Occipital lobe (tissue), 2 donors: Measurements from ENCODE around the gene WIPF3. TPM values are rescaled to one million over a fixed set of nuclear protein-coding genes. Genes with fewer than 3 reads are reported as not detected.

Source experiments
- DNase-seq: peaks from one replicate; lab custom pipeline; 2025; lab: John Stamatoyannopoulos, UW
- total RNA-seq: library from RNA; depleted of rRNA; stranded (reverse); fragments of >200 nt; gene quantifications from one replicate; pipeline ENCODE4 v1.2.3, GENCODE V29; 2014

The WIPF3 gene
- total RNA-seq, 1 donor from 2014 or later: 5.6 TPM

DNA sequence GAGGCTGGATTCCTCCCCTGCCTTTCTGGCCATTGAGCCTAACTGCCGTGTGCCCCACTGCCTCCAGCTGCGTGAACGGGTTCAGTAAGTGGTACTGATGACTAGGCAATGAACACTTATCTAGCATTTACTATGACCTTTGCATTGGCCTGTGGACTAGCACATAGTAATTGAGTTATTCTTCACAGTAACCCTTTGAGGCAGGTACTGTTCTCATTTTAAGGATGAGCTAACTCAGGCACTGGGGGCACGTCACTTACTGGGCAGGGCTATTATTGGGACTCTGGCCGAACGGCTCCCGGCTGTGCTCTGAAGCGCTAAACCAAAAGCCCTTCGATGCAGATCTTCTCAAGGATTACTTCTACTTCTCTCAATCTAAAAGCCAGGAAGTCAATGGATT lies 38.3 kb downstream of the WIPF3 start:
- DNase-seq: no peak

DNA sequence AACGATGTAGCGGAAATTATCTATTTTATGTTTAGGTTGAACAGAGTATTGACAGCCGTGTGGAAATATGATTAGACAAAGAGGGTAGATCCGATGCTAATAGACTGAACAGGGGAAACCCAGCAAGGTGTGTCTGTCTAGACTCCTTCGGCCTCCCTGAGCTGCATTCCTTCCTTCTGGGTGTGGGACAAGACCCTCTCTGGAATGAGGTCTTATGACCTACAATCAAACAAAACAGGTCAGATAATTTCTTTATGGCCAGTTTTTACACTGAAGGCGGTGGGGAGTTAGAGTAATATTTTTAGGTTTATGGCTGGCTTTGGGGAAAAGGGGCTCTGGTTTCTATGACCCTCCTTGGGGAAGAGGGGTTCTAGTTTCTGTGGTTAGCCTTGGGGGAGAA lies 41.2 kb downstream of the WIPF3 start:
- no peak for DNase-seq

DNA sequence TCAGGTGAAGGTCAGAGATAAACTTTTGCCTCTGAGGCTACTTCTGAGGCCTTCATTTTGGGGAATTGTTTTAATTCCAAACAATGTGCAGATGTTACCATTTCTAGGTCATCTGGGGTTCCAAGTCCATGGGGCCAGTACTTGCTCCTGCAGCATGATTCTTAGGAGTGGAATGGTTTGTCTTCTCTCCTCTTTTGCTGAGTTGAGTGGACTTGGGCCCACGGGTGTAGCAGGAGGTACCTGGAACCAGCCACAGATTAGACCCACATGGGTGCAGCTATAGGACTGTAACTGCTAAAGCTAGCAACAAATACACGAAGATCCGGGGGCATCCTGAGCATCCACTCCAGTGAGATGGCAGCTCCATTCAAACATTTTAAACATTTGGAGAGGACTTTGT lies 41.6 kb downstream of the WIPF3 start:
- DNase-seq: no peak

- DNase-seq: no peak
Measured at GRCh38 chr7:29848941-29849340, 42.6 kb downstream of the WIPF3 start.

GRCh38 chr7:29851487-29851886 lies 45.2 kb downstream of the WIPF3 start:
- DNase-seq: no peak

- no peak for DNase-seq
Measured at GRCh38 chr7:29852457-29852856, 46.1 kb downstream of the WIPF3 start.

GRCh38 chr7:29853072-29853471 lies 46.8 kb downstream of the WIPF3 start:
- DNase-seq: no peak

- no peak for DNase-seq
Measured at GRCh38 chr7:29853789-29854188, 47.5 kb downstream of the WIPF3 start.

DNA sequence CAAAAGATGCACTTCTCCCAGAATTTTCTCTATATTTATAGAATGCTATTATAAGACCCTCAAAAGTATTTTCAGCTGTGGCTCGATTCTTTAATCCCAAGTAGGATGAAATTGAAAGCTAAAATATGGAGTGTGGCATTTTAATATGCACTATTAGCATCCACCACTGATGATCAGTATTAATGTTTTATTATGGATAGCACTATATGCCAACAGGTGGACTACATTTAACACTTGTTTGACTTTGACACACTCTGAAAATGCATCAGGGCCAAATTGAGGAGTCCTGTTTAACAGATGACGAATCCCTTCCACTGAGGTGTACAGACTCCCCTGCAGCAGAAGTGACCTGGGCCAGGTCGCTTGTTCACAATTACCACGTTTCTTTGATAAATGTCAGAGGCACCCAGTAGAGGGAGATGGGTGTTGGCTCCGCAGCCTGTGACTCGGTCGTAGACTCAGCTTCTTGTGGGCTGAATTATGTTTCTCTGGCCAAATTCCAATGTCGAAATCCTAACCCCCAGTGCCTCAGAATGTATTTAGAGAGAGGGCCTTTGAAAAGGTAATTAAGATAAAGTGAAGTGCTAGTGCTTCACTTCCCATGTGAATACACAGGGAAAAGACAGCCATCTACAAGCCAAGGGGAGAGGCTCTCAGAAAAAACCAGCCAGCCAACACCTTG lies 48.1 kb downstream of the WIPF3 start:
- no peak for DNase-seq

GRCh38 chr7:29857654-29858053 lies 51.3 kb downstream of the WIPF3 start:
- no peak for DNase-seq

DNA sequence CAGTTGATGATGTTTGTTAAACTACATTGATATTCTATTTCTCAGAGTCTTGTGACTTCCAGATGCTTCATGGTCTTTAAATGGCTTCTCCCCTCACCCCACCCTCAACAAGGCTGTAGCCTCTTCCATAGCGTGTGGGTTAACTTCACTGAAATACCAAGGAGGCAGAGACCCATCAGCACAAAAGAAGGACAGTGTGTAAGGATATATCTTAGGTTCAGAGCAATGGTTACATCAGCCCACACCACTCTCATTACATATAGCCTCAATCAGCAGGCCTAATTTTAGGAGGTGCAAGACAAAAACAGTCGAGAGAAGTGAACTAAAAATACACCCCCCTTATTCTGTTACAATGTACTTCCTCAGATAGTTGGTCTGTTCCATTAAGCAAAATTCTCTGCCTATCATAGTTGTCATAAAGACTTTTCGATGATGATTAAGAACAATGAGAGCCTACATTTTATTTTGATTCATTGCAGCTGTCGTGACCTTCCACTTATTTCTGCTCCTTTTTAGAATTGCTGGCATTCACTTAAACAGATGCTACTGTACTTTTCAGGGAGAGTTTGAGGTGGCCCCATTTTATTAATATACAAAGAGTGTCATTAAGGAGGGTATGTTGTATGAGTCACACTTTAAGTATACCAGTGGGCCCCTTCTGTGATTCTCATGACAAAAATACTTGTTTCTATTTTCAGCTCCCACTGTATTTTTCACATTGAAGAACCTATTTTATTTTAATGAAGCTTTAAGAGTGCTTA lies 52.1 kb downstream of the WIPF3 start:
- no peak for DNase-seq

GRCh38 chr7:29859104-29859503 lies 52.8 kb downstream of the WIPF3 start:
- DNase-seq: no peak

DNA sequence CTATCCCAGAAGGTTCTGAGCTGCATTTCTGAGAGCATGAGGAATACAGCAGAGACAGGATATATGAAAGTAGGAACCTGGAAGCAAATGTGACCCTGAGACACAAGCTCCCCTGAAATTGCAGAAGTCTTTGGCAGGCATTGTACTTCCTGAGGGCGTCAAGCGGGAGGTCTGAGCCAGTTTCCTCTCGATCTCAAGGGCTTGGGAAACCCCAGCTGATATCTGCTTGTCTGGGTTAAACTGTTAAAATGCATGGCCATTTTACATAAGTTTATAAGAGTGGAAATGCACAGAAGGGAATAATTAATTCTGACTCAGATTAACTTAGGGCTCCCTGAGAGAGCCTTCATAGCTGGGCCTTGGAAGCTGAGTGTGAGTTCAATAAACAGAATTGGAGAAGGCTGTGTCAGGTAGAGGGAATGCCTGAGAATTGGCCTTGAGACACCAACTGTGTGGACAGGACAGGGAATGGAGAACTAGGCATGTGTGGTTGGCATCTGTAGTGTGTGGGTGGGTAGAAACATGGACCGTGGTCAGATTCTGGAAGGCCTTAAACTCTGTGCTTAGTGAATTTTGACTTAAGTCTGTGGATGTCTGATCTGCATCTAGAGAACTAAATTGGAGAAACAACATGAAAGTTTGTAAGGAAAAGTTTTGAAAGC lies 53.3 kb downstream of the WIPF3 start:
- no peak for DNase-seq

DNA sequence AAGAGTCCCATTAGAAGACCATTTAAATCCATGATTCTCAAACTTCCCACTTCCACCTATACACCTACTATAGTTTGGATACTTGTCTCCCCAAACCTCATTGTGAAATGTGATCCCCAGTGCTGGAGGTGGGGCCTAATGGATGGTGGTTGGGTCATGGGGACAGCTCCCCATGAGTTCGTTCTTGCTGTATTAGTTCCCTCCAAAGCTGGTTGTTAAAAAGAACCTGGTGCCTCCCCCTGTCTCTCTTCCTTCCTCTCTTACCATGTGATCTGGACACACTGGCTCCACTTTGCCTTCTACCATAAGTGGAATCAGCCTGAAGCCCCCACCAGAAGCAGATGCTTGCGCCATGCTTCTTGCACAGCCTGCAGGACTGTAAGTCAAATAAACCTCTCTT lies 53.9 kb downstream of the WIPF3 start:
- DNase-seq: no peak

- DNase-seq: no peak
Measured at GRCh38 chr7:29861884-29862283, 55.6 kb downstream of the WIPF3 start.

DNA sequence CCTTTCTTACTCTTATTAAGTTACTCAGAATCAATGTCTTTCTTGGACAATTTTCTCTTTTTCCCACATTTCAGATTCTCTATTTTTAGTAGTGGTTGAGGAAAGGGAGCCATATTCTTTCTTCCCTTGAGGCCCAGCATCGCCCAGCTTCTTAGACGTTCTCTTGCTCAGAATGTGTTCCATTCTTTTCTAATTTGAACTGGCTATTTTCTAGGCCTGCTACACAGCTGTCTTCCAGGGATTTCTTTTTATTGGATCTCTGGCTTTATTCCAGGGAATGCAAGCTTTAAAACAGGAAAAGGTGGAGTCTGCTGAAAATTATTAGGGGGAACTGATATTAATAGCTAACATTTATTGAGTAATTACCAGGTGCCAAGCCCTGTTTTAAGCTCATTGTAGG lies 58.3 kb downstream of the WIPF3 start:
- no peak for DNase-seq

DNA sequence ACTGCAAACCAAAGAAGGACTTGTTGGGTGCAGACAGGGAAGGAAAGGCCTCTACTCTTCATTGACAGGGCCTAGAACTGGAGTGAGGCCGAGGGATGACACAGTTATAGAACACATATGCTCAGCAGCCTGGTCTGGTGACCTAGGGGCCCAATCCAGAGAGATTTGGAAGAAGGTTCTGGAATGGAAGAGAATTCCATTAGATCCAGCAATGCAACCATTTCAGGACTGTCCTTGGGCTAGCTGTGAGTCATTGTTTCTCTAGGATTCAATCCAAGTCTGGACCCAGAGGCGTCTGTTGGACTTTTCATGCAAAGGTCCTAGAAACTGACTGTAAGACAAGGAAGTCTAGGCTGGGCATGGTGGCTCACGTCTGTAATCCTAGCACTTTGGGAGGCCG lies 59.2 kb downstream of the WIPF3 start:
- DNase-seq: no peak

DNA sequence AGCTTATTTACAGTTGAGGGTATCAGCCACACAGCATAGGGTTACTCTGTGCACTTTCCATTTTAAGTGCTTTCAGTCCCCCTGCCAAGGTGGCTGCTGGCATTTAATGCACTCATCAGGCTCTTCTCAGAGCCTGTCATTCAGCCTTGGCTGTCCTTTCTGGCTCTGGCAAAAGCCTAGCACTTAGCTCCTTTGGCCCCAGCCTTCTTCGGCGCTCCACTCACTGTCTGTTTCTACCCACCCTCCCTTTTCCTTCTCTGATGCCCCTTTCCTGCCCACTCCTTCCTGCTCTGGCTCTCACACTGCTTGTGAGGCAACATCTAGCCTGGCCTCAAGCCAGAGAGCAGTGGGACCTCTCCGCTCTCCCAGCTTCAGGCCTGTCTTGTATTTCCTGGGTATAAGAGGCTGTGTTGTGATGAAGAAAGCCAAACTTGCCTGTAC lies 60.2 kb downstream of the WIPF3 start:
- no peak for DNase-seq

DNA sequence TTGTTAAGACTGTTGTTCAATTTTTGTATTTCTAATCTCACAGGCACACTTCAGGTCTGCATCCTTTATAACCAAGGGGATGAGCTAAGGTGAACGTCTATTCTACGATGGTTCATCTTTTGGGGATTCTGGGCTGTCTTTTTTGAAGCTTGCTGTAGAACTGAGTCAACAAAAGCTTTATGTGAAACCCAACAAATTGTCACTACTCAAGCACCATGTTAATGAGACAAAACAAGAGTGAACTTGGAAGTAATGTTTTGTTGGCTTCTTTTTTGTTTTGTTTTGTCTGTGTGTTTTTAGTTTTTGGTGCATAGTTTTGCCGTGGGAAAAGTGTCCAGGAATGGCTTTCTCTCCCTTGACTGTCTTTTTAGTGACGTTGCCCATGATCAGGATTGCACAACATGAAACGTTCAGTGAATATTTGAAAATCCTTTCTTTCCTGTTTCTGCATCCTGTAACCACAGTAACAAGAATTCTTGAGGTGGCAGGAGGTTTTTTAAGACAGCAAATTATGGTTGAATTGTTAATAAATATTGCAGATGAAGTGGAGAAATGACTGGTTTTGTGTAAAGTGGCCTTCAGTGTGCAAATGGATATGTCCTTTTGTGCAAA lies 65.6 kb downstream of the WIPF3 start:
- no peak for DNase-seq

- DNase-seq: no peak
Measured at GRCh38 chr7:29873644-29874294, 67.5 kb downstream of the WIPF3 start.

DNA sequence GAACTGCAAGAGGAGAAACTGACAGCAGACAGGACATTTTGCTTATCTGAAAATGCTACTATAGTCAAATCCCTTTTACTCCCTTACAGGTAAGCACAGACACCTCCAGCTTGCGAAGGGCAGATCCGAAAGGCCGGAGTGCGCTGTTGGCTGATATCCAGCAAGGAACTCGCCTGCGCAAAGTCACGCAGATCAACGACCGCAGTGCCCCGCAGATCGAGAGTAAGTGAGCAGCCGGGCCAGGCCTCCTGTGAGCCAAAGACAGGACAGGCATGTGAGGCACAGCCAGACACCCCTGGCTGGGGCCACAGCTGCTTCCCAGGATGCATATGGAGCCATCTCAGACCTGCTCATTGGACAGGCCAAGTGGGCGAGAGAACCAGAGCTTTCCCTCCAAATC lies 69.4 kb downstream of the WIPF3 start:
- DNase-seq: no peak

DNA sequence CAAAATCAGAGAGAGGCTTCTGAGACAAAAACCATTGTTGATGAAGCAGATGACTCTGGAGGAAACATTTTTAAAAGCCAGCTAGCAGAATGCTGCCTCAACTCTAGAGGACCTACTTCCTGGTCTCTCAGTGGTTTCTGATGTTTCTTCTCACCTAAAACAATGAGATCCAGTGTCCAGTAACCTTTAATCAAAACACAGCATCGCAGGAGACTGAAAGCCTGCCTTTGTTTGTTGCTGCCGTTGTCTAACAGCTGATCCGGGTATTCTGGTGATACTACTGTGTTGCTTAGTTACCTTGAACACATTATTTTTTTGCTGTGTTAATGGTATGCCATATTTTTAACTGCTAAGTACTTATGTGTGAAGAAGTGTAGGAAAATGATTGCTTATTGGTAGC lies 70.9 kb downstream of the WIPF3 start:
- DNase-seq: no peak
